GM12878 (cell line): ENCODE measurements around the gene TYR.

Source experiments
- CHD2 ChIP-seq: IDR thresholded peaks from 2 replicates; pipeline ENCODE4 v1.6.1; 2011; ENCODE audit warnings: low read depth, low read length, improper control_type of control experiment, borderline replicate concordance
- CTCF ChIP-seq, 3 experiments: IDR thresholded peaks in 2 of 3; conservative IDR thresholded peaks in 1 of 3; 2 replicates each; pipeline ENCODE4 v1.5.1; 2011; ENCODE audit warnings: low read depth in 3 of 3, low read length in 3 of 3, mild to moderate bottlenecking in 3 of 3, control low read depth in 2 of 3, moderate library complexity in 2 of 3, inconsistent platforms in 1 of 3, mixed read lengths in 1 of 3; ENCODE audit not compliant: control insufficient read depth in 2 of 3, insufficient read depth in 1 of 3; ENCODE audit errors: extremely low read depth in 1 of 3
- FOS ChIP-seq: IDR thresholded peaks from 3 replicates; pipeline ENCODE4 v1.6.1; 2011; ENCODE audit warnings: borderline replicate concordance; ENCODE audit not compliant: insufficient read length; ENCODE audit errors: extremely low read depth
- HSF1 ChIP-seq: fragments of 150-350 bp; IDR thresholded peaks from 2 replicates; pipeline ENCODE4 v1.6.1; 2014; ENCODE audit warnings: mild to moderate bottlenecking, low read depth, low read length
- IRF3 ChIP-seq: fragments of 450-650 bp; IDR thresholded peaks from 2 replicates; pipeline ENCODE4 v1.6.1; 2014; ENCODE audit warnings: mild to moderate bottlenecking
- STAT1 ChIP-seq: fragments of 450-650 bp; conservative IDR thresholded peaks from 2 replicates; pipeline ENCODE4 v1.6.1; 2014; ENCODE audit warnings: antibody characterized with exemption, mild to moderate bottlenecking

GRCh38 chr11:89182773-89183518, 5.3 kb downstream of the TYR start:
- TF ChIP-seq FOS (no peak), HSF1 (no peak), IRF3 (no peak), CHD2 (no peak), CTCF (IDR thresholded peaks at IDR 0.05 in 2 of 3, conservative IDR thresholded peaks at IDR 0.05 in 1 of 3; ENCODE audit: control insufficient read depth in 2 of 3, extremely low read depth in 1 of 3, insufficient read depth in 1 of 3, low read depth in 3 of 3, low read length in 3 of 3) (no peak), STAT1 (no peak)
